RWPE1 (cell line): ENCODE measurements around the gene CHRNA4.
"Not testable (repeated sequence)": the region's sequence is repeated elsewhere in the genome, so short reads cannot be mapped to it uniquely, and the experiment has no call there.

Source experiments
- CTCF ChIA-PET: fragments of 350-600 bp; sonication (Branson Sonifier 250); formaldehyde crosslinking; extraction: SDS; loops from one replicate; lab custom pipeline; 2021; lab: Yijun Ruan, JAX
- POLR2A ChIA-PET: fragments of 400-600 bp; formaldehyde crosslinking; extraction: SDS; loops from one replicate; lab custom pipeline; 2020; ENCODE audit warnings: antibody characterized with exemption; ENCODE audit not compliant: low non-redundant PET; lab: Yijun Ruan, JAX
- DNase-seq: peaks from one replicate; pipeline ENCODE4 v3.0.0; 2012; ENCODE audit warnings: low spot score
- H3K27ac ChIP-seq: fragments of 450-650 bp; 2 replicates; pipeline ENCODE4 v1.5.1; 2017
- CTCF ChIP-seq: fragments of 450-650 bp; conservative IDR thresholded peaks from 2 replicates; pipeline ENCODE4 v1.5.1; 2017; ENCODE audit warnings: low read depth, mild to moderate bottlenecking

The CHRNA4 gene

GRCh38 chr20:63306673-63307537, 54.2 kb downstream of the CHRNA4 start:
- no peak for TF ChIP-seq CTCF
- H3K27ac ChIP-seq: no peak overlapping the region
- ChIA-PET POLR2A (no interaction called here), CTCF (interaction anchor here (0.8 to 6.1 kb wide), 4 partner anchors 16 to 85 kb away, joined by 3 to 178 read pairs (median 4); no protein-coding TSS in a partner anchor)
- no peak for DNase-seq

- DNase-seq, H3K27ac ChIP-seq, POLR2A ChIA-PET: not testable (repeated sequence)
- CTCF ChIA-PET: interaction anchor here (6.1 kb wide), 1 partner anchor 73 kb away, joined by 178 read pairs; no protein-coding TSS in a partner anchor
Observed at GRCh38 chr20:63305933-63306672, 55.0 kb downstream of the CHRNA4 start.

- POLR2A ChIA-PET: no interaction called here
- no peak overlapping the region for H3K27ac ChIP-seq
- CTCF ChIA-PET: interaction anchor here (0.7 kb wide), 1 partner anchor 49 kb away, joined by 3 read pairs; no protein-coding TSS in a partner anchor
- no peak for TF ChIP-seq CTCF
- DNase-seq: no peak
Observed at GRCh38 chr20:63305393-63305792, 55.8 kb downstream of the CHRNA4 start.

GRCh38 chr20:63303095-63303666, 58.0 kb downstream of the CHRNA4 start:
- CTCF ChIA-PET: interaction anchor here (1.2 kb wide), 1 partner anchor 12 kb away, joined by 3 read pairs; no protein-coding TSS in a partner anchor
- H3K27ac ChIP-seq: no peak overlapping the region
- POLR2A ChIA-PET: no interaction called here
- no peak for DNase-seq
- no peak for TF ChIP-seq CTCF

GRCh38 chr20:63301671-63302070, 59.5 kb downstream of the CHRNA4 start:
- H3K27ac ChIP-seq: no peak overlapping the region
- ChIA-PET POLR2A (no interaction called here), CTCF (no interaction called here)
- no peak for DNase-seq
- TF ChIP-seq CTCF: no peak

- no peak for DNase-seq
- H3K27ac ChIP-seq: no peak overlapping the region
- POLR2A ChIA-PET: no interaction called here
- TF ChIP-seq CTCF: no peak
- CTCF ChIA-PET: interaction anchor here (1.8 kb wide), 1 partner anchor 10 kb away, joined by 14 read pairs; no protein-coding TSS in a partner anchor
Observed at GRCh38 chr20:63298731-63299312, 62.3 kb downstream of the CHRNA4 start.
